ENCODE data around the gene TSPAN10.

TSPAN10 gene

GRCh38 chr17:81684442-81684911 lies 47.5 kb downstream of the TSPAN10 start:
- in situ Hi-C loops (cut with MboI; ENCODE audit: low sequenced_read_pairs), result no loop called here

GRCh38 chr17:81685108-81685507 lies 48.1 kb downstream of the TSPAN10 start:
- in situ Hi-C loops (cut with MboI; ENCODE audit: low sequenced_read_pairs), result no loop called here

GRCh38 chr17:81686614-81687013 lies 49.6 kb downstream of the TSPAN10 start:
- in situ Hi-C loops (cut with MboI; ENCODE audit: low sequenced_read_pairs), result no loop called here

GRCh38 chr17:81687770-81688541 lies 51.0 kb downstream of the TSPAN10 start:
- in situ Hi-C loops (cut with MboI; ENCODE audit: low sequenced_read_pairs), result no loop called here

GRCh38 chr17:81688616-81689015 lies 51.6 kb downstream of the TSPAN10 start:
- in situ Hi-C loops (cut with MboI; ENCODE audit: low sequenced_read_pairs), result no loop called here

GRCh38 chr17:81690066-81690465 lies 53.1 kb downstream of the TSPAN10 start:
- in situ Hi-C loops (cut with MboI; ENCODE audit: low sequenced_read_pairs), result no loop called here

GRCh38 chr17:81690549-81690948 lies 53.6 kb downstream of the TSPAN10 start:
- in situ Hi-C loops (cut with MboI; ENCODE audit: low sequenced_read_pairs), result no loop called here

GRCh38 chr17:81691196-81691595 lies 54.2 kb downstream of the TSPAN10 start:
- in situ Hi-C loops (cut with MboI; ENCODE audit: low sequenced_read_pairs), result no loop called here

GRCh38 chr17:81691608-81692007 lies 54.6 kb downstream of the TSPAN10 start:
- in situ Hi-C loops (cut with MboI; ENCODE audit: low sequenced_read_pairs), result no loop called here

GRCh38 chr17:81693509-81694210 lies 56.7 kb downstream of the TSPAN10 start:
- in situ Hi-C loops (cut with MboI; ENCODE audit: low sequenced_read_pairs), result no loop called here

GRCh38 chr17:81694810-81695209 lies 57.8 kb downstream of the TSPAN10 start:
- in situ Hi-C loops (cut with MboI; ENCODE audit: low sequenced_read_pairs), result no loop called here

GRCh38 chr17:81695211-81695610 lies 58.2 kb downstream of the TSPAN10 start:
- in situ Hi-C loops (cut with MboI; ENCODE audit: low sequenced_read_pairs), result no loop called here

- in situ Hi-C loops (cut with MboI; ENCODE audit: low sequenced_read_pairs), result no loop called here
Observed at GRCh38 chr17:81695801-81696200, 58.8 kb downstream of the TSPAN10 start.

- in situ Hi-C loops (cut with MboI; ENCODE audit: low sequenced_read_pairs), result no loop called here
Observed at GRCh38 chr17:81696218-81696941, 59.4 kb downstream of the TSPAN10 start.

GRCh38 chr17:81697261-81698044 lies 60.5 kb downstream of the TSPAN10 start:
- in situ Hi-C loops (cut with MboI; ENCODE audit: low sequenced_read_pairs), result no loop called here
